DOHH2 (cell line): ENCODE measurements around the gene BPI.

Experiments
- EZH2phosphoT487 ChIP-seq: fragments of 200-600 bp; sonication (generic); IDR thresholded peaks from 2 replicates; pipeline ENCODE4 v1.6.1; 2017; ENCODE audit warnings: borderline replicate concordance, mild to moderate bottlenecking, antibody characterized with exemption, low read length, moderate library complexity, mixed read lengths
- TF ChIP-seq, protein P1 (sequence below): fragments of 200-600 bp; sonication (generic); IDR thresholded peaks from one replicate; pipeline ENCODE4 v1.5.1; 2014; ENCODE audit warnings: antibody characterized with exemption, mild to moderate bottlenecking, low read depth, low read length; ENCODE audit not compliant: poor library complexity, severe bottlenecking

GRCh38 chr20:38316341-38316740 is 12.4 kb downstream of the BPI start:
- TF ChIP-seq, protein P1, sequence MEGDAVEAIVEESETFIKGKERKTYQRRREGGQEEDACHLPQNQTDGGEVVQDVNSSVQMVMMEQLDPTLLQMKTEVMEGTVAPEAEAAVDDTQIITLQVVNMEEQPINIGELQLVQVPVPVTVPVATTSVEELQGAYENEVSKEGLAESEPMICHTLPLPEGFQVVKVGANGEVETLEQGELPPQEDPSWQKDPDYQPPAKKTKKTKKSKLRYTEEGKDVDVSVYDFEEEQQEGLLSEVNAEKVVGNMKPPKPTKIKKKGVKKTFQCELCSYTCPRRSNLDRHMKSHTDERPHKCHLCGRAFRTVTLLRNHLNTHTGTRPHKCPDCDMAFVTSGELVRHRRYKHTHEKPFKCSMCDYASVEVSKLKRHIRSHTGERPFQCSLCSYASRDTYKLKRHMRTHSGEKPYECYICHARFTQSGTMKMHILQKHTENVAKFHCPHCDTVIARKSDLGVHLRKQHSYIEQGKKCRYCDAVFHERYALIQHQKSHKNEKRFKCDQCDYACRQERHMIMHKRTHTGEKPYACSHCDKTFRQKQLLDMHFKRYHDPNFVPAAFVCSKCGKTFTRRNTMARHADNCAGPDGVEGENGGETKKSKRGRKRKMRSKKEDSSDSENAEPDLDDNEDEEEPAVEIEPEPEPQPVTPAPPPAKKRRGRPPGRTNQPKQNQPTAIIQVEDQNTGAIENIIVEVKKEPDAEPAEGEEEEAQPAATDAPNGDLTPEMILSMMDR = no peak
- TF ChIP-seq EZH2phosphoT487 = no peak
